Fibroblast of the aortic adventitia (primary cell): Measurements from ENCODE around the gene VSNL1. TPM values are rescaled to one million over a fixed set of nuclear protein-coding genes. Genes with fewer than 3 reads are reported as not detected.

Experiments used
- DNase-seq: peaks from one replicate; pipeline ENCODE4 v3.0.0-alpha.2; 2010; ENCODE audit warnings: low read depth
- H3K4me3 ChIP-seq: 2 replicates; pipeline ENCODE4 v1.5.1; 2011; ENCODE audit warnings: low read depth, mild to moderate bottlenecking, control low read depth, low read length, moderate library complexity
- CTCF ChIP-seq: IDR thresholded peaks from 2 replicates; pipeline ENCODE4 v1.5.1; 2011; ENCODE audit warnings: mild to moderate bottlenecking, low read length, control low read depth, inconsistent platforms; ENCODE audit not compliant: insufficient read depth
- total RNA-seq: library from RNA; depleted of rRNA; stranded (reverse); fragments of >200 nt; gene quantifications from 2 replicates; pipeline ENCODE4 v1.2.3, GENCODE V29; 2012; ENCODE audit warnings: low replicate concordance

The VSNL1 gene
- total RNA-seq, 1 donor, result 3.7 TPM

DNA sequence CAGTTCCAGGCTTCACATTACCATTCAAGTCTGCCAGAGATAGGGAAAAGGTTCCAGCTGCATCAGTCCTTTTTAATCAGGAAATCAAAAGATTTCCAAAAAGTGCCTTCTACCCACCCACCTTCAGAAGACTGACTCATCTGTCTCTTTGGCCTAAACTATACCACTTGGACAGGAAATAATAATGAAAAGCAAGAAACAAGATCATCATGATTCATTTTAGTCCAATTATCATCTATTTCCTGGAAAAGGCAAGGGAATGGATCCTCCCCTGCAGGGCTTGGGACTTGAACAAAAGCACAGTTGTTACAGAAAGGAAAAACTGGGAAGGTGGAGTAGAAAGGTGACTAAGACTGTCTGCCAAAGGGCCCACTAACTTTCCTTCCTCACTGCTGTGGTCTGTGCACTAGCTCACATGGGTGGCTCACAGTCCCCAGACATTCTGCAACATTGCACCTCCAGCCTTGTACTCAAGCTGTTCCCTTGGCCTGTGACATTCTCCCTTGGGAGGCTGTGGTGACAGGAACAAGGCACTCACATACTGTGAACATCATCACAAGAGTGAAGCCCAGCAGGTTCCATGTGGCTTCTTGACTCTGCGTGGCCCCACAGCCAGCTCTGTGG lies 75.3 kb downstream of the VSNL1 start:
- DNase-seq, result peak; percentile 85
- TF ChIP-seq CTCF, result no peak
- no peak overlapping the region for H3K4me3 ChIP-seq

DNA sequence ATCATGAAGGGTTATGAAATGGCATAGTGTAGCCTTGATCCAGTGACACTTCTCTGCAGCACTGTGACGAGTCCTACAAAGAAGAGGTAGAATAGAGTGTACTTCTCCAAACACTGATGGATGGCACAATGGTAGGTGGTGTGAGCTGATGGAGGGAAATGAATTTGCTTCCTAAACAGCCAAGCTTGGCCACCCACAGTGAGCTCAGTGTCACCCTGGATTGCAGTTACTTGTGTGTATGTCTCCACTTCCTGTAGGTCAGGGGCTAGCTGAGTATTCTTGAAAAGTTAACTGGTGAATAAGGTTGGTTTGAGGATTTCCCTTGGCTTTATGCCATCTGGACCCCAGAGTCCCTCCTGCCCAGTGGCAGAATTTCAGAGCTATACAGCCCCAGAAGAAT lies 75.9 kb downstream of the VSNL1 start:
- no peak for DNase-seq
- no peak overlapping the region for H3K4me3 ChIP-seq
- no peak for TF ChIP-seq CTCF

DNA sequence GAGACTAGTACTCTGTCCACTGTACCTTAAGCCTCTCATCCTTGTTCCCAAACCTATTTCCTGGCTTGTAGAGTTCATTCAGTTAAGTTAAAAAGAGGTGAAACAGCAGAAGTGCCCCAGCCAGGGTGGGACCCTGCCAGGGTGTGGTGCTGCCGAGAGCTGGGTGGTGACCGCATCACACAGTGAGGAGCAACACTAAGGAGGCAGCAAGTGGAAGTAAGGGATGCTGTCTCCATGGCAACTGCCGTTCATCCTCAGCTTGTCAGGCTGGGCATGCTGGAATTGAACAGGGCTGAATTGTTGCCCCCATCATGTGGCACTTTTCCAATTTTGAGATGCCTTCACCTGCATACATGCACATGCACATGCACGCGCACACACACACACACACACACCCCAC lies 77.0 kb downstream of the VSNL1 start:
- H3K4me3 ChIP-seq, result no peak overlapping the region
- no peak for TF ChIP-seq CTCF
- no peak for DNase-seq

GRCh38 chr2:17617955-17618354 lies 77.5 kb downstream of the VSNL1 start:
- no peak for TF ChIP-seq CTCF
- H3K4me3 ChIP-seq, result no peak overlapping the region
- no peak for DNase-seq

GRCh38 chr2:17620280-17620679 lies 79.8 kb downstream of the VSNL1 start:
- peak; percentile 56 for DNase-seq

GRCh38 chr2:17620841-17621240 lies 80.3 kb downstream of the VSNL1 start:
- no peak overlapping the region for H3K4me3 ChIP-seq
- TF ChIP-seq CTCF, result no peak
- peak; percentile 77 for DNase-seq

More at GRCh38 chr2:17620280-17620679, 79.8 kb downstream of the VSNL1 start:
- no peak overlapping the region for H3K4me3 ChIP-seq
- no peak for TF ChIP-seq CTCF

GRCh38 chr2:17621781-17622180 lies 81.3 kb downstream of the VSNL1 start:
- DNase-seq, result peak; percentile 77
- no peak overlapping the region for H3K4me3 ChIP-seq
- no peak for TF ChIP-seq CTCF
